Erythroblast (primary cell): ENCODE measurements around the gene SREBF2.
"Not testable (repeated sequence)": the region's sequence is repeated elsewhere in the genome, so short reads cannot be mapped to it uniquely, and the experiment has no call there.

Experiments
- DNase-seq, 2 experiments: peaks; one replicate each; lab custom pipeline; 2025; lab: John Stamatoyannopoulos, UW
- GATA1 ChIP-seq: IDR thresholded peaks from 2 replicates; pipeline ENCODE4 v1.6.1; 2011; ENCODE audit warnings: low read depth, mild to moderate bottlenecking, control low read depth, low read length, moderate library complexity
- POLR2A ChIP-seq: IDR thresholded peaks from 2 replicates; pipeline ENCODE4 v1.6.1; 2011; ENCODE audit warnings: mild to moderate bottlenecking, low read length

The SREBF2 gene

GRCh38 chr22:41947424-41948080 lies 114.6 kb downstream of the SREBF2 start:
- no peak for TF ChIP-seq POLR2A

GRCh38 chr22:41948142-41948541 lies 115.2 kb downstream of the SREBF2 start:
- TF ChIP-seq POLR2A (no peak), GATA1 (no peak)
- DNase-seq: no peak

More at GRCh38 chr22:41947424-41948080, 114.6 kb downstream of the SREBF2 start:
- no peak for DNase-seq

GRCh38 chr22:41948928-41949296 lies 116.0 kb downstream of the SREBF2 start:
- not testable (repeated sequence) for DNase-seq

GRCh38 chr22:41949297-41949965 lies 116.5 kb downstream of the SREBF2 start:
- no peak for TF ChIP-seq POLR2A
- TF ChIP-seq GATA1: no peak
- DNase-seq: no peak

- no peak for DNase-seq
- no peak for TF ChIP-seq POLR2A
- no peak for TF ChIP-seq GATA1
Measured at GRCh38 chr22:41951898-41952474, 119.1 kb downstream of the SREBF2 start, which contains the start of gene SMIM45. Gene SMIM45 (plus strand): TSS chr22:41952150.

GRCh38 chr22:41952713-41953112 lies 119.8 kb downstream of the SREBF2 start:
- no peak for TF ChIP-seq POLR2A
- no peak for TF ChIP-seq GATA1
- DNase-seq: no peak
